ENCODE results near the gene JUN. TPM values are rescaled to one million over a fixed set of nuclear protein-coding genes. Genes with fewer than 3 reads are reported as not detected.

JUN gene
- polyA plus RNA-seq, 1 of the 3 experiments (the other 2 are of a cell fraction): 66.5 TPM

- TF ChIP-seq SIN3A (IDR thresholded peaks at IDR 0.05; ENCODE audit: borderline replicate concordance, low read depth, low read length) (no peak), RAD21 (IDR thresholded peaks at IDR 0.05; ENCODE audit: low read length) (no peak), SMC3 (IDR thresholded peaks at IDR 0.05; ENCODE audit: low read depth, low read length) (no peak), EP300 (IDR thresholded peaks at IDR 0.05; ENCODE audit: borderline replicate concordance in 1 of 2, low read depth in 1 of 2, low read length in 1 of 2) (no peak), PBX3 (IDR thresholded peaks at IDR 0.05) (no peak), JUND (IDR thresholded peaks at IDR 0.05) (no peak), MAX (IDR thresholded peaks at IDR 0.05; ENCODE audit: low read depth) (no peak), ZBTB33 (IDR thresholded peaks at IDR 0.05; ENCODE audit: borderline replicate concordance, low read depth) (no peak), USF2 (IDR thresholded peaks at IDR 0.05; ENCODE audit: borderline replicate concordance, low read depth, low read length) (no peak)
- Histone ChIP-seq H3K79me2 (ENCODE audit: insufficient read depth) (peaks cover 5% of the 10 kb centered on the region; the same call in 1 of the 2 replicates), H3K9me2 (no peaks in the 10 kb centered on the region), H3K27me3 (ENCODE audit: insufficient read depth) (no peaks in the 10 kb centered on the region), H3K9ac (no peak overlapping the region), H3K4me1 (ENCODE audit: control insufficient read depth in 1 of 2, insufficient read depth in 2 of 2, low read depth in 1 of 2, low read length in 1 of 2) (peaks cover 5 to 7% of the 10 kb centered on the region in 2 experiments; a peak in 2 of 4 replicates), H3F3A (replicated peaks; ENCODE audit: insufficient read depth) (no peaks in the 10 kb centered on the region), H2AFZ (ENCODE audit: low read depth) (no peak overlapping the region), H3K9me3 (no peaks in the 10 kb centered on the region), H3K4me3 (ENCODE audit: low read depth in 2 of 2, low read length in 1 of 2) (no peak overlapping the region), H3K4me2 (no peak overlapping the region), H3K36me3 (replicated peaks in 1 of 2; ENCODE audit: control insufficient read depth in 1 of 2, insufficient read depth in 2 of 2, low read length in 1 of 2) (no peaks in the 10 kb centered on the region), H4K20me1 (ENCODE audit: insufficient read depth) (peaks cover 5% of the 10 kb centered on the region), H3K27ac (ENCODE audit: low read depth in 2 of 2, low read length in 1 of 2) (no peak overlapping the region)
- WGBS (ENCODE audit: low lambda C conversion rate): 89% methylated on average over 3 of the region's 3 CpGs
- ChIA-PET CTCF (interaction anchor here (3.8 kb wide), 1 partner anchor 971 kb away, joined by 13 read pairs; no protein-coding TSS in a partner anchor), POLR2A (no interaction called here)
- DNase-seq: no peak
These were observed 4.4 kb upstream of the JUN start for GRCh38 chr1:58788259-58788658.

- no peak for DNase-seq
- H3K4me2 ChIP-seq: no peak overlapping the region
- H2AFZ ChIP-seq (ENCODE audit: low read depth): no peak overlapping the region
- H3F3A ChIP-seq (replicated peaks; ENCODE audit: insufficient read depth): peaks cover 3% of the 10 kb centered on the region
- TF ChIP-seq NRF1 (IDR thresholded peaks at IDR 0.05; ENCODE audit: low read depth, low read length) (no peak), RCOR1 (IDR thresholded peaks at IDR 0.05; ENCODE audit: low read length) (no peak)
- peaks cover 19% of the 10 kb centered on the region for H4K20me1 ChIP-seq (ENCODE audit: insufficient read depth)
- H3K27me3 ChIP-seq (ENCODE audit: insufficient read depth): no peaks in the 10 kb centered on the region
- no peak overlapping the region for H3K27ac ChIP-seq (ENCODE audit: low read depth in 2 of 2, low read length in 1 of 2)
- peaks cover 2 to 12% of the 10 kb centered on the region in 2 experiments for H3K36me3 ChIP-seq (replicated peaks in 1 of 2; ENCODE audit: control insufficient read depth in 1 of 2, insufficient read depth in 2 of 2, low read length in 1 of 2)
- H3K4me1 ChIP-seq (ENCODE audit: control insufficient read depth in 1 of 2, insufficient read depth in 2 of 2, low read depth in 1 of 2, low read length in 1 of 2): peaks cover 5 to 19% of the 10 kb centered on the region in 2 experiments; a peak in 2 of 4 replicates
- CTCF ChIA-PET: interaction anchor here (1.0 to 4.6 kb wide), 3 partner anchors 503 to 972 kb away, joined by 3 to 27 read pairs (median 13); no protein-coding TSS in a partner anchor
- peaks cover 19% of the 10 kb centered on the region for H3K79me2 ChIP-seq (ENCODE audit: insufficient read depth)
- H3K9me3 ChIP-seq: no peaks in the 10 kb centered on the region
- WGBS (ENCODE audit: low lambda C conversion rate): 63% methylated on average over 1 of the region's 2 CpGs
- POLR2A ChIA-PET: no interaction called here
- H3K9me2 ChIP-seq: no peaks in the 10 kb centered on the region
- H3K9ac ChIP-seq: no peak overlapping the region
- H3K4me3 ChIP-seq (ENCODE audit: low read depth in 2 of 2, low read length in 1 of 2): no peak overlapping the region
These were observed 3.0 kb upstream of the JUN start for GRCh38 chr1:58786927-58787245.

Measured in SK-N-SH (cell line).